HepG2 (cell line): ENCODE measurements around the gene SLC35F3. TPM values are rescaled to one million over a fixed set of nuclear protein-coding genes. Genes with fewer than 3 reads are reported as not detected.

Experiments used
- ATAC-seq: fragments of 200-7000 bp; cut with Tn5 transposase; 3 replicates; pipeline ENCODE4 v1.9.1; 2020; ENCODE audit warnings: mild to moderate bottlenecking, moderate library complexity
- BruUV-seq: library from RNA; stranded (reverse); fragments of 400-500 nt; replicated peaks from 2 replicates; lab custom pipeline; 2021; lab: Mats Ljungman, UMichigan
- CTCF ChIA-PET: fragments of 300-600 bp; formaldehyde crosslinking; extraction: SDS; loops from one replicate; lab custom pipeline; 2021; ENCODE audit warnings: low total read pairs, inconsistent platforms, low intra/inter-chr PET ratio; lab: Yijun Ruan, JAX
- POLR2A ChIA-PET: fragments of 350-600 bp; sonication (Branson Sonifier 250); formaldehyde crosslinking; loops from one replicate; lab custom pipeline; 2020; ENCODE audit warnings: antibody characterized with exemption, inconsistent platforms; lab: Yijun Ruan, JAX
- DNase-seq: peaks from one replicate; pipeline ENCODE4 v3.0.0-alpha.2; 2015; ENCODE audit warnings: low spot score
- FAIRE-seq: peaks from 3 replicates; lab custom pipeline; 2011; peaks lifted over from hg19 to GRCh38; lab: Jason Lieb, UNC
- H2AFZ ChIP-seq: one replicate; pipeline ENCODE4 v1.6.1; 2011; ENCODE audit warnings: low read length, inconsistent platforms
- H3K27ac ChIP-seq: fragments of 300-600 bp; 3 replicates; pipeline ENCODE4 v1.8.0; 2011; ENCODE audit warnings: mixed run types, mild to moderate bottlenecking, mixed read lengths, low read length, inconsistent platforms; ENCODE audit not compliant: insufficient read depth; ENCODE audit errors: extremely low read length
- H3K27me3 ChIP-seq, 2 experiments: fragments of 200-600 bp in 1 of 2; 2 replicates in 1 of 2; 3 replicates in 1 of 2; pipeline versions ENCODE4 v1.6.0 to v1.8.0; 2011; ENCODE audit warnings: low read length in 2 of 2, mild to moderate bottlenecking in 2 of 2, moderate library complexity in 2 of 2, inconsistent platforms in 1 of 2; ENCODE audit not compliant: insufficient read depth in 2 of 2, control insufficient read depth in 1 of 2
- H3K36me3 ChIP-seq, 2 experiments: fragments of 200-600 bp in 1 of 2; replicated peaks in 1 of 2; 2 replicates in 1 of 2; 3 replicates in 1 of 2; pipeline versions ENCODE4 v1.5.1 to v1.8.0; 2011; ENCODE audit warnings: low read length in 2 of 2, inconsistent platforms in 1 of 2; ENCODE audit not compliant: insufficient read depth in 2 of 2, control insufficient read depth in 1 of 2
- H3K4me1 ChIP-seq: 2 replicates; pipeline ENCODE4 v1.5.1; 2012; ENCODE audit warnings: low read length, inconsistent platforms; ENCODE audit not compliant: insufficient read depth
- H3K4me2 ChIP-seq: 2 replicates; pipeline ENCODE4 v1.6.0; 2011; ENCODE audit warnings: low read depth, low read length, inconsistent platforms
- H3K4me3 ChIP-seq, 3 experiments: fragments of 200-600 bp in 1 of 3; sonication (generic), shearing (Covaris generic) in 1 of 3; replicated peaks in 1 of 3; 2 replicates each; pipeline ENCODE4 v1.5.1; 2011 to 2016; ENCODE audit warnings: low read length in 3 of 3, inconsistent platforms in 2 of 3, low read depth in 2 of 3, mild to moderate bottlenecking in 2 of 3, control low read depth in 1 of 3, mixed read lengths in 1 of 3; ENCODE audit not compliant: insufficient read depth in 1 of 3
- H3K79me2 ChIP-seq: one replicate; pipeline ENCODE4 v1.6.1; 2011; ENCODE audit warnings: low read length, inconsistent platforms; ENCODE audit not compliant: insufficient read depth
- H3K9ac ChIP-seq: 2 replicates; pipeline ENCODE4 v1.6.0; 2011; ENCODE audit warnings: mild to moderate bottlenecking, low read depth, low read length, inconsistent platforms; ENCODE audit not compliant: insufficient read depth
- H3K9me3 ChIP-seq: 2 replicates; pipeline ENCODE4 v1.5.1; 2012; ENCODE audit warnings: mild to moderate bottlenecking, low read length
- H4K20me1 ChIP-seq: 2 replicates; pipeline ENCODE4 v1.6.0; 2011; ENCODE audit warnings: inconsistent platforms, mild to moderate bottlenecking, low read length, moderate library complexity; ENCODE audit not compliant: insufficient read depth
- CTCF ChIP-seq: sonication (generic); formaldehyde crosslinking; IDR thresholded peaks from 2 replicates; pipeline ENCODE4 v1.5.0; 2020; ENCODE audit warnings: mild to moderate bottlenecking, missing genetic modification reagents, moderate library complexity
- HNF1B ChIP-seq: sonication (generic); formaldehyde crosslinking; IDR thresholded peaks from 2 replicates; pipeline ENCODE4 v1.5.1; 2020; ENCODE audit warnings: mild to moderate bottlenecking, moderate library complexity, missing genetic modification reagents
- HNRNPLL ChIP-seq: fragments of 200-400 bp; formaldehyde crosslinking; IDR thresholded peaks from 2 replicates; pipeline ENCODE4 v1.6.1; 2017; ENCODE audit warnings: mild to moderate bottlenecking, low read depth, low read length; ENCODE audit not compliant: poor library complexity, severe bottlenecking
- XRCC5 ChIP-seq: fragments of 200-400 bp; formaldehyde crosslinking; optimal IDR thresholded peaks from 2 replicates; pipeline ENCODE3; 2017; ENCODE audit warnings: mild to moderate bottlenecking, low read length
- ZBTB33 ChIP-seq: sonication (generic); formaldehyde crosslinking; IDR thresholded peaks from 2 replicates; pipeline ENCODE4 v1.4.0; 2020; ENCODE audit warnings: missing genetic modification reagents
- ZNF687 ChIP-seq: sonication (generic); formaldehyde crosslinking; IDR thresholded peaks from 2 replicates; pipeline ENCODE4 v1.5.1; 2020; ENCODE audit warnings: mild to moderate bottlenecking, missing genetic modification reagents, moderate library complexity
- ZNF878 ChIP-seq: sonication (generic); formaldehyde crosslinking; IDR thresholded peaks from 2 replicates; pipeline ENCODE4 v1.8.1; 2023; ENCODE audit warnings: mild to moderate bottlenecking, missing genetic modification reagents, moderate library complexity
- WGBS: methylation state at CpG from one replicate; pipeline ENCODE4 v1.1.6; 2017; ENCODE audit warnings: low lambda C conversion rate; 5-methylcytosine and 5-hydroxymethylcytosine counted together
- in situ Hi-C: cut with HindIII; loops from 2 replicates; pipeline ENCODE4 v1.10.0; 2017; ENCODE audit warnings: low pct_unique_long_range_greater_than_20kb; ENCODE audit not compliant: extremely low pct_ligation_motif_present
- intact Hi-C: fragments of 100-400 bp; cut with micrococcal nuclease; formaldehyde crosslinking; loops from one replicate; pipeline ENCODE4 v1.10.0; 2022; ENCODE audit not compliant: unreplicated experiment
- polyA plus RNA-seq, 8 experiments: library from polyadenylated mRNA; depleted of rRNA in 3 of 8; stranded (reverse) in 7 of 8; unstranded in 1 of 8; fragments of >200 nt; fragmentation: Illumina TruSeq in 4 of 8; extraction: Trizol in 4 of 8; gene quantifications; 2 replicates each; pipeline versions ENCODE4 v1.2.1 to v1.2.3, GENCODE V29; 2011 to 2016; ENCODE audit warnings: low read depth in 4 of 8, missing spikeins in 1 of 8, mixed read lengths in 1 of 8; ENCODE audit not compliant: insufficient read depth in 1 of 8
- total RNA-seq, 5 experiments: library from RNA; depleted of rRNA; stranded (reverse); fragments of >200 nt; fragmentation: Illumina TruSeq; extraction: Trizol; gene quantifications; 2 replicates each; pipeline ENCODE4 v1.2.3, GENCODE V29; 2016; ENCODE audit warnings: low read depth in 1 of 5

The SLC35F3 gene
- total and polyA plus RNA-seq, 2 of the 13 experiments (the other 11 are each of a cell fraction or from before 2014, with no cell fraction given), result not detected

- in situ Hi-C loops (no loop called here), intact Hi-C loops (no loop called here)
- peaks cover 24% of the 10 kb centered on the region for H3K4me1 ChIP-seq
- H3K9ac ChIP-seq, result no peak overlapping the region
- ATAC-seq (peak; percentile 86), FAIRE-seq (no peak), DNase-seq (no peak)
- ChIA-PET CTCF (no interaction called here), POLR2A (no interaction called here)
- H4K20me1 ChIP-seq, result no peaks in the 10 kb centered on the region
- H3K36me3 ChIP-seq, result no peaks in the 10 kb centered on the region
- H2AFZ ChIP-seq, result no peak overlapping the region
- BruUV-seq, result no TSS peak
- H3K27me3 ChIP-seq, result peaks cover 0 to 13% of the 10 kb centered on the region in 2 experiments; a peak in 1 of 5 replicates
- H3K4me3 ChIP-seq, result no peak overlapping the region
- no peak overlapping the region for H3K4me2 ChIP-seq
- no peaks in the 10 kb centered on the region for H3K79me2 ChIP-seq
- 75% methylated on average over 14 of the region's 55 CpGs for WGBS
- no peak for TF ChIP-seq HNF1B (CRISPR knock-in tag)
- TF ChIP-seq ZBTB33, result peak; percentile 51; the same call in 1 of the 2 replicates
- TF ChIP-seq HNRNPLL, result peak; percentile 17
- 0 out of 2 replicates have a peak, but pooled peaks have one; percentile 13 for TF ChIP-seq ZNF687 (CRISPR knock-in tag)
- peak; percentile 27; the same call in 1 of the 2 replicates for TF ChIP-seq CTCF
- TF ChIP-seq XRCC5, result peak; percentile 30
- TF ChIP-seq ZNF878 (CRISPR knock-in tag), result no peak
- H3K9me3 ChIP-seq, result no peaks in the 10 kb centered on the region
- H3K27ac ChIP-seq, result no peak overlapping the region
Measured at GRCh38 chr1:234231061-234231892, 326.8 kb downstream of the SLC35F3 start.
